GM19239 (cell line): Measurements from ENCODE around the gene SRGAP2B.
"Not testable (repeated sequence)": the region's sequence is repeated elsewhere in the genome, so short reads cannot be mapped to it uniquely, and the experiment has no call there.

Experiments used
- DNase-seq: peaks from one replicate; pipeline ENCODE4 v3.0.0; 2011; ENCODE audit warnings: low spot score; ENCODE audit not compliant: insufficient read length
- FAIRE-seq: peaks from 2 replicates; lab custom pipeline; 2011; peaks lifted over from hg19 to GRCh38; lab: Jason Lieb, UNC

Gene SRGAP2B

DNA sequence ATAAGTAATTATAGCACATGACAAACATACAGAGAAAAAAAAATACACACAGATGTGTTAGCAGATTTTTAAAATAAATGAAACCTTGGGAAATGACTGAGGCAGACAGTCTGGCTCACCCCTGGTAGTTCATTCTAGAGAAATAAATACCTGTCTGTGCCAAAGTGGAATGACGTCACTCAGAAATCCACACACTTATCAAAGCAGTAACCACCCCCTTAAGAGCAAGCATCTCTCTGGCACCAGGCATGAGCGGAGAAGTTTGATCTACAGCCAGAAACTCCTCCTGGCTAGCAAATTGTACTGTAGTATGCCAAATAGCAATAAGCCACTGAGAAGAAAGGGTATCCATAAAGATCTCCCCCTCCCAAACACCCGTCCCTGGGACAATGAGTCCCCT, 131.6 kb downstream of the SRGAP2B start:
- not testable (repeated sequence) for DNase-seq, FAIRE-seq

DNA sequence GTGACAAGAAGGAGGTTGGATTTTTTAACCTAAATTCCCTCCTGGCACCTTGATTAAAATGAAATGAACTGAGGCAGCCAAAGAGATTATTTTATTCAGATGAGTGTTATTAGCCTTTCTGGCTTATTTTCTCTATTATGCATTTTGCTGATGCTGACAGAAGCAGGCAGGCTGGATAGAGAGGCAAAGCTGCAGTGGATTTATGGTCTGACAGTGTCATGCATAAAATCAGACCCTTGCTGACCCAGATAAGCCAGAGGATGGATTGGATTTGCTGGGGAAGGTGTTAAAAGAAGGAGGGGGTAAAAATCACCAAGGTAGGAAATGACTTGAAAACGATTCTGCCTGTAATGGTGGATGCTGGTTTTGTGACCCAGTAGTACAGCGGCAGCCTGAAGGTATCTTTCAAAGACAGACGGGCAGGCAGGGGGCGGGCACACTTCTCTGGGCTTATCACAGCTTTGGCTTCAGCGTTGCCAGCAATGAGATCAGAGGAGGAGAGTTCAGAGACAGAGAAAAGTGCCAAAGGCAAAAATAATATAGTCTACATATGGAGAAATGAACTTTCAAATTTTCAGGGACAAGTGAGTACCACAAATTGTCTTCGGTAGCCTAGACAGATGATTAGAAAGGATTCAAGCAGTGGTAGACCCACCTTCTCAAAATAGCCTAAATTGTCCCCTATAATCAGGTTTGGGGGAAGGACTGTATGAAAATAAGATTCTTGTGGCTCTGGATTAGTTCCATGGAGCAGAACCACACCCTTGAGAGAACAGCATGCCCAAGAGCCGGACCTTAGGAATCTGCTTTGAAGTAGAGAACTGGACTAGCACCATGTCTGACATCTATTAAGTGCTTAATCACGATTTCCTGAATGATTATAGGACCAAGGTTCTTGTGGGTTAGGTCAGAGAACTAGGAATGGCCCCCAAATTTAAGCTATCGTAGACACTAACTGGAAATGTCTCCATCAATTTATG, 133.2 kb downstream of the SRGAP2B start:
- DNase-seq, FAIRE-seq: not testable (repeated sequence)

- FAIRE-seq, DNase-seq: not testable (repeated sequence)
These were observed 134.1 kb downstream of the SRGAP2B start for GRCh38 chr1:144960929-144961488.

DNA sequence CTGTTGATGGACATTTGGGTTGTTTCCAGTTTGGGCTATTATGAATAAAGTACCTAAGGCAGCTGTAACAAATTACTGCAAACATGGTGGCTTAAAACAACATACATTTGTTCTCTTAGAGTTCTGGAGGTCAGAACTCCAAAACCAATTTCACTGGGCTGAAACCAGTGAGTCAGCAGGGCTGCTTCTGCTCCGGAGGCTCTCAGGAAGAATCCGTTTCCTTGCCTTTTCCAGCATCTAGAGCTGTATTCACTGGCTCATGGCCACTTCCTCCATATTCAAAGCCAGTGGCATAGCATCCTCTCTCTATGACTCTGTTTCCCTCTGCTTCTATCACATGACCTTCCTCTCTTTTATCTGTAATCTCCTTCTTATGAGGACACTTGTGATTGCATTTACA, 146.7 kb downstream of the SRGAP2B start:
- not testable (repeated sequence) for FAIRE-seq, DNase-seq

DNA sequence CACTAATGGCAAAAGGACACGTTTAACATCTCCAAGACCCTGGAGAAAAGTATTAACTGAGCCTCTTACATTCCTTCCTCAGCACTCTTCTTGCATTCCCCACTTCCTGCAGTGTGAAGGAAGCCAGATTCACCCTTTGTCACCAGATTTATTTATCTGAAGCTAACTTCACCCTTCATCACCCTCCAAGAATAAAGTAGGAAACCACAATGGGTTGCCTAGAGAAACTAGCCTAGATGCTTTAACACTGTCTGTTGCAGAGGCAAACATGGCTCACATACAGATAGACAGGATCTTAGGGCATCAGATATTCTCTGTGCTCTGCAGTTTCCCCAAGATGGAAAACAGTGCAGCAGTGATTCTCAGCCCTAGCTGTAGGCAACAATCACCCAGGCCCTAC, 147.6 kb downstream of the SRGAP2B start:
- not testable (repeated sequence) for FAIRE-seq, DNase-seq

DNA sequence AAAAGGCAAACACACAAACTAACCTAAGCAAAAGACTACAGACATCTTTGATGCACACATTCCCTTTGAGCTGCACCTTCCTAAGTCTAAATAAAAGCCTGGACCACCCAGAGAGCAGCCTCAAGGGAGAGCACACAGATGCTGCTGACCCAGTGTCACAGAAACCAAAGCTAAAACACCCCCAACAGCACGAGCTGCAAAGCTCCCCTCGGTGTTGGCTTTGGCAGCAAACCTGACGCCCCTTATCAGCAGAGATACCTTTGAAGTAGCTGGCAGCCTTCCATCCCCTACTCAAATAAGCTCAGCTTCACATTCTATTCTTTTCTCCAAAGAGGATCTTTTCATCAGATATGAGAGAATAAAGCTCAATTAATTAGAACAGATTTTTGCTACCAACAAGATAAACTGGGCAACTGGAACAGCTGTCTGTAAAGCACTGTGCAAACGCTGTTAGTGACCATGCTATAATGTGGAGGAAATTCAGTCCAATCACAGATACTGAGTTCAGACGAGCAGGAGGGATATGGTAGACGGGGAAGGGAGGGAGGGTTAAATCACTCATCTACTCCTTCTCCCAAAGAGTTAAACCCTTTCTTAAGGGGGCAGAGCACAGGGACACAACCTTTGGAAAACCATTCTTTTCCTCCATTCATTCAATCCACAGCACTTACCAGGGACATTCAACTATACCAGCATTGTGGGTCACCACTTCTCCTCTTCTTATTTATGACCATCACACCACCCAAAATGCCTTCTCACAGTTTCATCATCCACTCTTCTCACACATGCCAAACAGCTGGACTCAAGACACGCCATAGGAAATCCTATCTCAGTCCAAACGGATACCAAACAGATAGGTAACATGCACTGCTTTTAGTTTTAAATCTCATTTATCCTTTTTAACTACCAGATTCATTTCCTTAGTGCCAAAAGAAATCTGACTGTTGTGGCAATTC, 148.3 kb downstream of the SRGAP2B start:
- not testable (repeated sequence) for DNase-seq, FAIRE-seq

DNA sequence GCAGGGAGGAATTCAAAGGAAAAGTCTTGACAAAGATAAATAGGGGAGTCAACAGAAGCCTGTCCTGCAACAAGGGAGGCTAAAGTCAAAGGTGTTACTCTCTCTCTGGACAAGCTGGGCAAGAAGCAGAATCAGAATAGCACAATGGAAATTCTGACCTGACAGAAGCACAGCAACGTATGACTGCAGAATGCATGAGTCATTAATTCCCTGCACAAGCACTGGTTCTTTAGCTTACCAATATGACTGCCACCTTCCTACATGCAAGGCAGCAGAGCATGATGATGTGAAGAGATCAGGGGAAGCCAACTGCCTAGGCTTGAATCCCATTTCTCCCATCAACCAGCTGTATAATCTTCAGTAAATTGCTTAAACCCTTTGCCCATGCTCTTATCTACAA, 153.4 kb downstream of the SRGAP2B start:
- not testable (repeated sequence) for DNase-seq, FAIRE-seq

DNA sequence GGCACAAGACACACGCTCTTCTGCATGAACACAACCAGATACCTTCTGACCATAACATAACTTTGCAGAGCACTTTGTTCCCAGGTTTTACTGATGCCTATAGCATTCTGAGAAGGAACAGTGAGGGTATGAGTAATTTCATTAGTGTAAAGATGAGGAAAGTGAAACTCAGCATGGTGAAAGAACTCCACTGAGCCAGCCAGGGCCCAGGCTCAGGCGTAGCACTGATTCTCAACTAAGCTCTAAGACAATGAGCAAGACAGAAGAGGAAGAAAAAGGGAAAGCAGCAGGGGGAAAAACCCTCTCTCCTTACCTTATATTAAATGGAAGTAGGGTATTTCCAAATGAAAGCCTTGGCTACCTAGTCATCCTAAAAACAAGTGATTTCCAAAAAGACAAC, 155.1 kb downstream of the SRGAP2B start:
- not testable (repeated sequence) for DNase-seq
- FAIRE-seq = peak; percentile 74

DNA sequence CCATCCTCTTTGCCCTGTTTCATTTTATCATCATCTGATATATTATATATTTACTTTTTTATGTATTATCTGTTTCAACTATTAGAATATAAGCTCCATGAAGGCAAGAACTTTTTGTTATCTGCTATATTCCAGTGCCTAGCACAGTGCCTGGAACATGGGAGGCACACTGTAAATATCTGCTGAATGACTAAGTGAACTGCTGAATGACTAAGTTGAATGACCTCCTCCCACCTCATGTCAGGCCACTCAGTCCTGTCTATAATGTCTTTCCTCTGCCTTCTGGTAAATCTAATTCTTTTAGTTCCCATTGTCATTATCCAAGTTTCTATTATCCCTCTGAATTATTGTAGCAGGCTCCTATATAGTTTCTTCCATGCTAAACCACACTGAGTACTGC, 156.5 kb downstream of the SRGAP2B start:
- not testable (repeated sequence) for DNase-seq, FAIRE-seq

DNA sequence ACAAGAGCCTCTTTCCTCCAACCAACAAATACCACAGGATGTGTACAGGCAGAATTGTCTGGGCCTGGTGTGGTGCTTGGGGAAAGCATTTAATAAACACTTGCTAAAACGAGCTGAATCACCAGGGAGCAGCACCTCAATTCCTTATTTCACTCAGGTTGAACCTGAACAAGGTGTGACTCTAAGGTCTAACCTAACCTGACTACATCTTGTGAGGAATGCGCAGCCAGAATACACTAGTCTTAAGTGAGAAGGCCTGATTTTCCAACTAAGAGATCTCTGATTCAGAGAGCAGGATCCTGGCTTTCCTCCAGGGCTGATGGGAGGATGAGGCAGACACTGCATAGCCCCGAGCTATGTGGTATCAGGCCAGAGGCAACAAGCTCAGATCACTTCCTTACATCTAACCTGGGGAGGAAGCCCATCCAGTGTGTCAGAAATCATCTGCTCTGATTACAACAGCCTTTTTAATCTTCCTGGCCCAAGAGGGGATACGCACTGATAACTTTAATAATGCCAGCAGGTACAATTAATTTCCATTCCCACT, 158.9 kb downstream of the SRGAP2B start:
- not testable (repeated sequence) for DNase-seq, FAIRE-seq

DNA sequence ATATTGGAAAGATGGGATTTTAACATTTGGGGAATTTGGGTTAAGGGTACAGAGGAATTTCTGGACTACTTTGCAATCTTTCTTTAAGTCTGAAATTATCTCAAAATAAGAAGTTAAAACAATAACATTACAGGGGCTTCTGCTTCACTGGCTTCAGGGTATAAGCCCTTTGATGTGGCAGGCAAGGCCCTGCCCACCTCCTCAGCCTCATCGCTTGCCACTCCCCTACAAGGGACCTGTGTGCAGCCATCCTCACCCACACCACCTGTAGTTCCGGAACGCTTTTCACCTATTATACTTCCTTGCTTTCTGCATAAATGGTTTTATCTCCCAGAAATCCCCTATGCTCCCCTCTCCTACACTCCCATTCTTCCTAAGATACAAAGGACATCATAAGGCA, 159.8 kb downstream of the SRGAP2B start:
- FAIRE-seq = not testable (repeated sequence)

GRCh38 chr1:144933014-144933413, 162.1 kb downstream of the SRGAP2B start:
- FAIRE-seq, DNase-seq: not testable (repeated sequence)

More for the DNA sequence above, 159.8 kb downstream of the SRGAP2B start:
- not testable (repeated sequence) for DNase-seq

DNA sequence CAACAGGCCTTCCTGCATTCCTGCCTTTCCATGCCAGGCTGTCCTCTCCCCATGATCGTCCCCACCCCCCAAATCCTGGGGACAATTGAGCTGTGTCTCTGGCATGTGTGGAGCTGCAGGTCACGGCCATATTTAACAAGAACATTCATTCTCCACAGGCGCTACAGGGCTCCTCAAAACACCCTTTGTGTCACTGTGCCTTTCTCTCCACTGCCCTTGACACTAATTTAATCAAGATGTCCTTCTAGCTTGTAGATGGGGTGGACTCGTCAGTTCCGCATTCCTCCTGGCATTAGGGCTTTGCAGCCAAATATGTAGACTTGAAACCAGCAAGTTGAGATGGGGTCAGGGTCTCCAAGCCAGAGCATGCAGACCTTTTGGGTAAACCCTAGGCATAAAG, 163.0 kb downstream of the SRGAP2B start:
- not testable (repeated sequence) for FAIRE-seq, DNase-seq

DNA sequence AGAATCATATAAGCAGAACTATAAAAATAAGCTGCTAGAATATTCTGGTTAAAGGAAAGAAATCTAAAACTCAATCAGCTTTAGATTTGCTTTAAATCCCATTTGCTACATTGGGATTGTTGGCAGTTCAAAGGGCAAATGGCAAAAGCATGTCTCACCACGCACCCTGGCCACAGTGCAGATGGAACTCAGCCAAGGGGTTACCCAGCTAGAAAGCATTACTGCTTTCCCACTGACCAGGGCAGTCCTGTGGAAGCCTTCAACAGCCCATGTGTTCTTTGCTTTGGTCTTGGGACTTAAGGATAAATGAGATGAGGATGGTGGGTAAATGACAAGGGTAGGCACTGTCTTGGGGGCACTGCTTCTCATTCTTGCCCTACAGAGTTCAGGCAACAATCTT, 163.6 kb downstream of the SRGAP2B start:
- DNase-seq, FAIRE-seq: not testable (repeated sequence)

- not testable (repeated sequence) for DNase-seq, FAIRE-seq
These were observed 164.9 kb downstream of the SRGAP2B start for GRCh38 chr1:144930085-144930777.

DNA sequence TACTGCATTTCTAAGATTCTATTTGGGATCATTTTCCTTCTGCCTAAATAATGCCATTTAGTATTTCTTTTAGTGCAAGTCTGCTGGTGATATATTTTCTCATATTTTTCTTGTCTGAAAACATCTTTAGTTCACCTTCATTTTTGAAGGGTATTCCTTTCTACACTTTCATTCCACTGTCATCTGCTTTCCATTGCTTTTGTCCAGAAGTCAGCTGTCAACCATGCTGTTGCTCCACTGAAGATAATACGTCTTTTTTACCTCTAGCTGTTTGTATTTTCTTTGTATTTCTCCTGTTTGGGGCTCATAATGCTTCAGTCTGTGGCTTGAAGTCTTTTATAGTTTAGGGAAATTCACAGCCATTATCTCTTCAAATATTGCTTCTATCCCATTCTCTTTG, 167.8 kb downstream of the SRGAP2B start:
- not testable (repeated sequence) for DNase-seq, FAIRE-seq

DNA sequence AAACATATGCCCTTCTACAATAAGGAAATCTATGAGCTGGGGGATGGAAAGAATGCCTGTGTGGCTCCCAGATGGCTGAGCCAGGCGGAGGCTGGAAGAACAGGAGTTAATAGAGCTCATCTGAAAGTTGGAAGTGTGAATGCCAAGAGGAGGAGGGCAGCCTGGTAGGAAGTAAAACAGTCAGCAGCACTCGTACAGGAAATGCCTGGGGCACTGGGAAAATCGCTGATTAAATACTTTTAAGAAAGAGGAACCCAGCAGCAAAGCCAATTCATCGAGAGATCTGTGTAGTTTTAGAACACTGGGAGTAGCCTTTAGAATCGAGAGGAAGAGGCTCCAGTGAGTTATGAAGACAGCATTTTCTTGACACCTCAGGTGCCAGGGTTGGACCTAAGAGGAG, 171.5 kb downstream of the SRGAP2B start:
- not testable (repeated sequence) for DNase-seq, FAIRE-seq

GRCh38 chr1:144922785-144923184, 172.3 kb downstream of the SRGAP2B start:
- not testable (repeated sequence) for DNase-seq, FAIRE-seq

GRCh38 chr1:144919106-144919505, 176.0 kb downstream of the SRGAP2B start:
- not testable (repeated sequence) for FAIRE-seq, DNase-seq
